ENCODE measurements around the gene MKKS. TPM values are rescaled to one million over a fixed set of nuclear protein-coding genes. Genes with fewer than 3 reads are reported as not detected.

Gene MKKS
- total RNA-seq, 4 donors from 2014 or later, result 12.4 to 27.5 (median 19.9) TPM

GRCh38 chr20:10368702-10369041 is 65.3 kb downstream of the MKKS start:
- Histone ChIP-seq H3K27me3 (no peaks in the 10 kb centered on the region), H3K9me3 (no peaks in the 10 kb centered on the region), H3K36me3 (no peaks in the 10 kb centered on the region), H3K27ac (no peak overlapping the region), H3K4me1 (no peaks in the 10 kb centered on the region), H3K4me3 (no peak overlapping the region)
- DNase-seq, result no peak
- no peak for TF ChIP-seq CTCF (IDR thresholded peaks at IDR 0.05)
- no peak for TF ChIP-seq POLR2A (IDR thresholded peaks at IDR 0.05)

GRCh38 chr20:10367943-10368701 is 65.9 kb downstream of the MKKS start:
- no peak overlapping the region for H3K27ac ChIP-seq
- no peaks in the 10 kb centered on the region for H3K9me3 ChIP-seq
- H3K4me3 ChIP-seq, result no peak overlapping the region
- no peaks in the 10 kb centered on the region for H3K36me3 ChIP-seq
- H3K4me1 ChIP-seq, result no peaks in the 10 kb centered on the region
- DNase-seq, result no peak
- no peaks in the 10 kb centered on the region for H3K27me3 ChIP-seq
- TF ChIP-seq CTCF (IDR thresholded peaks at IDR 0.05) (no peak), POLR2A (IDR thresholded peaks at IDR 0.05) (no peak)

GRCh38 chr20:10367693-10367942 is 66.4 kb downstream of the MKKS start:
- Histone ChIP-seq H3K4me1 (no peaks in the 10 kb centered on the region), H3K27me3 (no peaks in the 10 kb centered on the region), H3K27ac (no peak overlapping the region), H3K36me3 (no peaks in the 10 kb centered on the region), H3K4me3 (no peak overlapping the region), H3K9me3 (no peaks in the 10 kb centered on the region)
- no peak for TF ChIP-seq POLR2A (IDR thresholded peaks at IDR 0.05)
- TF ChIP-seq CTCF (IDR thresholded peaks at IDR 0.05), result no peak
- no peak for DNase-seq

GRCh38 chr20:10366898-10367692 is 66.9 kb downstream of the MKKS start:
- Histone ChIP-seq H3K4me3 (no peak overlapping the region), H3K27ac (no peak overlapping the region), H3K9me3 (no peaks in the 10 kb centered on the region), H3K27me3 (no peaks in the 10 kb centered on the region), H3K4me1 (no peaks in the 10 kb centered on the region), H3K36me3 (no peaks in the 10 kb centered on the region)
- DNase-seq, result no peak
- TF ChIP-seq POLR2A (IDR thresholded peaks at IDR 0.05) (no peak), CTCF (IDR thresholded peaks at IDR 0.05) (no peak)

- H3K27me3 ChIP-seq, result no peaks in the 10 kb centered on the region
These were observed 71.3 kb downstream of the MKKS start for GRCh38 chr20:10362674-10363073.

More at GRCh38 chr20:10362674-10363073, 71.3 kb downstream of the MKKS start:
- Histone ChIP-seq H3K36me3 (no peaks in the 10 kb centered on the region), H3K4me1 (no peaks in the 10 kb centered on the region), H3K27ac (no peak overlapping the region), H3K4me3 (no peak overlapping the region), H3K9me3 (no peaks in the 10 kb centered on the region)
- TF ChIP-seq POLR2A (IDR thresholded peaks at IDR 0.05) (no peak), CTCF (IDR thresholded peaks at IDR 0.05) (no peak)
- DNase-seq, result no peak

Measured in Peyer's patch (tissue), 4 donors.